K562 (cell line): ENCODE results near the gene GRIK2. TPM values are rescaled to one million over a fixed set of nuclear protein-coding genes. Genes with fewer than 3 reads are reported as not detected.

Source experiments
- ATAC-seq: fragments of 200-7000 bp; cut with Tn5 transposase; 3 replicates; pipeline ENCODE4 v1.9.1; 2020; ENCODE audit warnings: moderate library complexity
- BruUV-seq: library from RNA; stranded (reverse); fragments of 400-500 nt; replicated peaks from 2 replicates; lab custom pipeline; 2021; lab: Mats Ljungman, UMichigan
- CTCF ChIA-PET: fragments of 300-600 bp; formaldehyde crosslinking; extraction: SDS; loops from one replicate; lab custom pipeline; 2021; ENCODE audit warnings: low intra/inter-chr PET ratio; lab: Yijun Ruan, JAX
- POLR2A ChIA-PET: fragments of 300-600, 350-650 bp; sonication (Branson Sonifier 250); formaldehyde crosslinking; extraction: SDS; loops from one replicate; lab custom pipeline; 2021; ENCODE audit warnings: antibody characterized with exemption, inconsistent platforms; lab: Yijun Ruan, JAX
- DNase-seq, 4 experiments: peaks; one replicate each; pipeline versions ENCODE4 v3.0.0 to v3.0.0-alpha.2; 2011 to 2018; ENCODE audit warnings: low spot score in 3 of 4, mixed read lengths in 3 of 4; ENCODE audit errors: extremely low read depth in 1 of 4
- FAIRE-seq: peaks from 2 replicates; lab custom pipeline; 2011; peaks lifted over from hg19 to GRCh38; lab: Jason Lieb, UNC
- H2AFZ ChIP-seq: 2 replicates; pipeline ENCODE4 v1.6.0; 2011; ENCODE audit warnings: low read depth, low read length, control low read depth, inconsistent platforms
- H3K27ac ChIP-seq: fragments of 200-600 bp; 3 replicates; pipeline ENCODE4 v1.8.0; 2011; ENCODE audit warnings: low read depth, mild to moderate bottlenecking, control low read depth, inconsistent platforms, low read length, moderate library complexity, mixed read lengths; ENCODE audit errors: extremely low read depth
- H3K27me3 ChIP-seq, 2 experiments: fragments of 300-600 bp in 1 of 2; 2 replicates in 1 of 2; 3 replicates in 1 of 2; pipeline versions ENCODE4 v1.6.0 to v1.8.0; 2011; ENCODE audit warnings: inconsistent platforms in 2 of 2, low read length in 2 of 2, mild to moderate bottlenecking in 1 of 2, mixed read lengths in 1 of 2, moderate library complexity in 1 of 2; ENCODE audit not compliant: control insufficient read depth in 2 of 2, insufficient read depth in 2 of 2
- H3K36me3 ChIP-seq: fragments of 300-600 bp; 3 replicates; pipeline ENCODE4 v1.8.0; 2011; ENCODE audit warnings: mild to moderate bottlenecking, low read length, inconsistent platforms; ENCODE audit not compliant: control insufficient read depth, insufficient read depth
- H3K4me1 ChIP-seq, 2 experiments: fragments of 200-600 bp in 1 of 2; replicated peaks in 1 of 2; 2 replicates in 1 of 2; 3 replicates in 1 of 2; pipeline versions ENCODE4 v1.5.1 to v1.8.0; 2011; ENCODE audit warnings: inconsistent platforms in 2 of 2, low read length in 2 of 2, mild to moderate bottlenecking in 1 of 2, mixed read lengths in 1 of 2, moderate library complexity in 1 of 2; ENCODE audit not compliant: control insufficient read depth in 2 of 2, insufficient read depth in 2 of 2
- H3K4me2 ChIP-seq: 2 replicates; pipeline ENCODE4 v1.6.1; 2011; ENCODE audit warnings: low read length, control low read depth, inconsistent platforms, mixed read lengths; ENCODE audit not compliant: insufficient read depth
- H3K4me3 ChIP-seq: fragments of 200-600 bp; sonication (generic), shearing (Covaris generic); 2 replicates; pipeline ENCODE4 v1.5.1; 2016; ENCODE audit warnings: control low read depth, inconsistent platforms
- H3K79me2 ChIP-seq: fragments of 200-600 bp; 3 replicates; pipeline ENCODE4 v1.8.0; 2011; ENCODE audit warnings: low read length, inconsistent platforms; ENCODE audit not compliant: control insufficient read depth, insufficient read depth
- H3K9ac ChIP-seq, 2 experiments: 2 replicates each; pipeline versions ENCODE4 v1.6.0 to v1.6.1; 2011; ENCODE audit warnings: low read depth in 2 of 2, low read length in 2 of 2, control low read depth in 1 of 2, inconsistent platforms in 1 of 2, mild to moderate bottlenecking in 1 of 2, mixed read lengths in 1 of 2; ENCODE audit not compliant: insufficient read depth in 1 of 2
- H3K9me1 ChIP-seq: one replicate; pipeline ENCODE4 v1.6.0; 2011; ENCODE audit warnings: inconsistent platforms, mild to moderate bottlenecking, low read length, moderate library complexity; ENCODE audit not compliant: control insufficient read depth, insufficient read depth
- H3K9me3 ChIP-seq: replicated peaks from 2 replicates; pipeline ENCODE4 v1.5.1; 2011; ENCODE audit warnings: low read depth, low read length, inconsistent platforms; ENCODE audit not compliant: control insufficient read depth, insufficient read depth
- H4K20me1 ChIP-seq: replicated peaks from 2 replicates; pipeline ENCODE4 v1.6.1; 2011; ENCODE audit warnings: low read length, inconsistent platforms, mixed read lengths; ENCODE audit not compliant: control insufficient read depth, insufficient read depth
- ILF3 ChIP-seq: fragments of 450-650 bp; IDR thresholded peaks from 2 replicates; pipeline ENCODE4 v1.6.1; 2018; ENCODE audit warnings: antibody characterized with exemption, mild to moderate bottlenecking, moderate library complexity, borderline replicate concordance
- TEAD1 ChIP-seq, 2 experiments: fragments of 450-650 bp in 1 of 2; sonication (generic) in 1 of 2; formaldehyde crosslinking; IDR thresholded peaks; 2 replicates each; pipeline versions ENCODE4 v1.4.0 to v1.8.0; 2020 to 2022; ENCODE audit warnings: mild to moderate bottlenecking in 2 of 2, missing genetic modification reagents in 1 of 2
- XRCC3 ChIP-seq: fragments of 450-650 bp; IDR thresholded peaks from 2 replicates; pipeline ENCODE4 v1.6.1; 2017; ENCODE audit warnings: mild to moderate bottlenecking, moderate library complexity
- ZNF263 ChIP-seq: sonication (generic); formaldehyde crosslinking; IDR thresholded peaks from 2 replicates; pipeline ENCODE4 v1.8.0; 2022; ENCODE audit warnings: mild to moderate bottlenecking, missing genetic modification reagents, borderline replicate concordance
- WGBS: fragments of 100-300 bp; shearing (Covaris generic); methylation state at CpG from one replicate; pipeline ENCODE4 v1.1.6; 2016; ENCODE audit warnings: low coverage, mixed read lengths; ENCODE audit not compliant: insufficient coverage; ENCODE audit errors: missing lambda C conversion rate; 5-methylcytosine and 5-hydroxymethylcytosine counted together
- in situ Hi-C: fragments of 300-500 bp; cut with MboI; formaldehyde crosslinking; loops from 4 replicates; pipeline ENCODE4 v1.15.0; 2018; ENCODE audit warnings: inconsistent platforms, mixed read lengths
- intact Hi-C: fragments of 100-400 bp; cut with micrococcal nuclease; formaldehyde crosslinking; loops from 2 replicates; pipeline ENCODE4 v1.14.2; 2022
- polyA plus RNA-seq, 8 experiments: library from polyadenylated mRNA; depleted of rRNA in 4 of 8; stranded (reverse) in 5 of 8; unstranded in 3 of 8; fragments of >200 nt; fragmentation: Nextera tagmentation in 2 of 8; fragmentation: Illumina TruSeq in 1 of 8; extraction: Ambion mirVana in 2 of 8; extraction: Trizol in 1 of 8; gene quantifications; 2 replicates each; pipeline versions ENCODE4 v1.2.1 to v1.2.3, GENCODE V29; 2011 to 2014; ENCODE audit warnings: inconsistent platforms in 1 of 8, missing spikeins in 1 of 8
- total RNA-seq, 7 experiments: library from RNA; depleted of rRNA in 6 of 7; stranded (reverse); fragments of >200 nt in 6 of 7; fragmentation: Illumina TruSeq in 2 of 7; extraction: Trizol in 2 of 7; gene quantifications; 2 replicates each; pipeline versions ENCODE4 v1.2.1 to v1.2.3, GENCODE V29; 2011 to 2021; ENCODE audit warnings: low replicate concordance in 1 of 7

Gene GRIK2
- total and polyA plus RNA-seq, 9 of the 15 experiments (the other 6 are each of a cell fraction or from before 2014, with no cell fraction given), result not detected

DNA sequence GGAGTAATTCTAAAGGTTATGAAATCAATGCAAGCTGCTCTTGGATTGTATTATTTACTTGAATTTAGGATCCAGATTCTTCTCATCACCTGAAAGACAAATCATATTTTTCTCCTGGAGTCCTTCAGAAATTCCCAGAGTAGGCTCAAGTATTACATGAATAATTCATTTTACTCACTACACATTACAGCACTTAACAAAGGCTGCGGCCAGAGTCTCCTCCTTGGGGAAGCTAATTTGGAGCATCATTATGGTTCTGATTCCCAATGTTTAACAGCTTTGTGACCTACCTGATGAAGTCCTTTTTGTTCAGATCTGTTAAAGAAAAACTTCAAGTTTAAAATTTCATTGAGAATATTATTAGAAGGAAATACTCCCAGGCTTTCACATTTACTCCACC is 28.7 kb downstream of the GRIK2 start:
- ATAC-seq (no peak), FAIRE-seq (no peak), DNase-seq (no peak)
- in situ Hi-C loops, result no loop called here
- intact Hi-C loops, result no loop called here
- Histone ChIP-seq H3K4me1 (no peaks in the 10 kb centered on the region), H3K9ac (no peak overlapping the region), H3K27me3 (no peaks in the 10 kb centered on the region), H3K4me3 (no peak overlapping the region), H3K4me2 (no peak overlapping the region), H4K20me1 (no peaks in the 10 kb centered on the region), H3K9me3 (no peaks in the 10 kb centered on the region), H3K9me1 (no peaks in the 10 kb centered on the region), H3K79me2 (no peaks in the 10 kb centered on the region), H3K27ac (no peak overlapping the region), H2AFZ (no peak overlapping the region), H3K36me3 (no peaks in the 10 kb centered on the region)
- no peak for TF ChIP-seq XRCC3
- ChIA-PET POLR2A (no interaction called here), CTCF (no interaction called here)
- 0% methylated on average over 1 of the region's 1 CpG for WGBS
- BruUV-seq, result no TSS peak

DNA sequence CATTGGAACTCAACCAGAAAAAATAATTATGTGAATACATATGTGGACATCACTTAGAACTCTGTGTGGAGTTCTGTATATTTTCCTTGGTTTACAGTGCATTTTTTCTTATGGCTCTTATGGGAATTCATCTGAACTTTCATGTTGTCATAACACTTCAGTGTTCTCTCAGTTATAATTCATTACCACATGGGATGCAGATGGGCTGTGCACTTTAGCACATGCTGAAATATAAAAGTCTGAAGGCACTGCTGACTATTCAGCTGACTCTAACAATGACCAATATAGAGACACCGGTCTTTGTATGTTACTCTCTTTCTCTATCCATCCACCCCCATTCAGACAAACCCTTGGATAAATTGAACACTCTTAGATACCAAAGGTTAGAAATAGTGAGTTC is 29.3 kb downstream of the GRIK2 start:
- in situ Hi-C loops, result no loop called here
- no peak overlapping the region for H3K27ac ChIP-seq
- no peak overlapping the region for H3K4me2 ChIP-seq
- H2AFZ ChIP-seq, result no peak overlapping the region
- ATAC-seq (no peak), DNase-seq (no peak), FAIRE-seq (no peak)
- ChIA-PET CTCF (no interaction called here), POLR2A (no interaction called here)
- no peaks in the 10 kb centered on the region for H3K36me3 ChIP-seq
- intact Hi-C loops, result no loop called here
- H3K4me1 ChIP-seq, result no peaks in the 10 kb centered on the region
- no peak overlapping the region for H3K9ac ChIP-seq
- no peaks in the 10 kb centered on the region for H3K9me1 ChIP-seq
- TF ChIP-seq TEAD1 (CRISPR knock-in tag; IDR thresholded peaks at IDR 0.05) (no peak), ILF3 (no peak), ZNF263 (CRISPR knock-in tag) (no peak)
- no peak overlapping the region for H3K4me3 ChIP-seq
- BruUV-seq, result no TSS peak
- no peaks in the 10 kb centered on the region for H3K79me2 ChIP-seq
- H4K20me1 ChIP-seq, result no peaks in the 10 kb centered on the region
- 0% methylated on average over 1 of the region's 1 CpG for WGBS
- H3K27me3 ChIP-seq, result no peaks in the 10 kb centered on the region
- H3K9me3 ChIP-seq, result no peaks in the 10 kb centered on the region
